NCI-H1694 treated with DMSO at 0.1 percent for 48 hours (cell line): ENCODE results near the gene BRS3.
"Not testable (repeated sequence)": the region's sequence is repeated elsewhere in the genome, so short reads cannot be mapped to it uniquely, and the experiment has no call there.

ENCODE experiments used
- DNase-seq: peaks from one replicate; lab custom pipeline; 2025; lab: John Stamatoyannopoulos, UW

The BRS3 gene

DNA sequence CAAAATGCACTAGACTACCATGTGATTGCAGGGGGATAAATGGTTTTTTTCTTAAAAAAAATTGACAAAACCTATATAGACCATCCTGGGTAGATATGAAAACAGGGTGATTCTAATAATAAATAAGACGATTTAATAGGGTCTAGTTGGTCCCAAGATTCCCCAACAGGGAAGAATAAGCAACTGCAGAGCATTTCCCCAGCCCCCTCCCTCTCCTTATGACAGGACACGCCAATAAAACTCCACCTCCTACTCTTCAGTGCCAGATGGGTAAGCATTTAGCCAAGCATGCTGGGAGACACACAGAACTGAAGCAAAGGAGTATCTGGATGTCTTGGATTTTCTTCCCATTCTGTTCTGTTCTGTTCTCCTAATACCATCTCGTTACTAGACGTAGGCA lies at the start of gene BRS3:
BRS3 (plus strand) TSS at position 301 of the 400 bp plus-strand sequence. CDS start 168 bp downstream, outside the sequence.
- peak; percentile 6 for DNase-seq

DNA sequence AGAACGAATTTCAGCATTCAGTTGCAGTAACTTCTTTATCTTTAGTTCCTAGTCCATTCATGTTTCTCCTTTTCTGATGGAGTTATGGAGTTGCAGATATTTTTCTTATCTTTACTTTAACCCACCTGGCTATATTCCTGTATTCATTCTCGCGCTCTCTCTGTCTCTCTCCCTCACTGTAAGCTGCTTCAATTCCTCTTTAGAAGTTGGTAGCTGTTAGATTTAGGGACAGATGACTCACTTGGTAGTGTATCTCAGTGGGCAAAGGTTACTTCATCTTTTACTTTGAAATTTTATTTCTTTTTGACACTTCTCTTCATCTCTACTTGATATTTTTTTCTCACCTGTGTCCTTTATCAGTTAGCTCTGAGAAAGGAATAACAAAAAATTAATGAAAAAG lies 49.6 kb upstream of the BRS3 start:
- no peak for DNase-seq

DNA sequence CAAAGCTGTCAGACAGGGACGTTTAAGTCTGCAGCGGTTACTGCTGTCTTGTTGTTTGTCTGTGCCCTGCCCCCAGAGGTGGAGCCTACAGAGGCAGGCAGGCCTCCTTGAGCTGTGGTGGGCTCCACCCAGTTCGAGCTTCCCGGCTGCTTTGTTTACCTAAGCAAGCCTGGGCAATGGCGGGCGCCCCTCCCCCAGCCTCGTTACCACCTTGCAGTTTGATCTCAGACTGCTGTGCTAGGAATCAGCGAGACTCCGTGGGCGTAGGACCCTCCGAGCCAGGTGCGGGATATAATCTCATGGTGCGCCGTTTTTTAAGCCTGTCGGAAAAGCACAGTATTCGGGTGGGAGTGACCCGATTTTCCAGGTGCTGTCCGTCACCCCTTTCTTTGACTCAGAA lies 42.1 kb upstream of the BRS3 start:
- not testable (repeated sequence) for DNase-seq

DNA sequence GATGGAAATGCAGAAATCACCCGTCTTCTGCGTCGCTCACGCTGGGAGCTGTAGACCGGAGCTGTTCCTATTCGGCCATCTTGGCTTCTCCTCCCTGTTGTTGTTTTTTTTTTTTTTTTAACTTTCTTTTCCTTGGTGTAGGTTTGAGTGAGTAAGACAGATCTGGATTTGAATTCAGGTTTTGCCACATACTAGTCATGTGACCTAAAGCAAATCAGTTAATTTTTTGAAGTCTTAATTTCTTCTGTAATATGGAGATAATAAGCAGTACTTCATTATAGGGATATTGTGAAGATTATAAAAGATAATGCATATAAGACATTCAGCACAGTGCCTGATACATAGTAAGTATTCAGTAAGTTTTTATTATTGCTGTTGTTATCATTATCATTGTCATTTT lies 41.5 kb upstream of the BRS3 start:
- no peak for DNase-seq

DNA sequence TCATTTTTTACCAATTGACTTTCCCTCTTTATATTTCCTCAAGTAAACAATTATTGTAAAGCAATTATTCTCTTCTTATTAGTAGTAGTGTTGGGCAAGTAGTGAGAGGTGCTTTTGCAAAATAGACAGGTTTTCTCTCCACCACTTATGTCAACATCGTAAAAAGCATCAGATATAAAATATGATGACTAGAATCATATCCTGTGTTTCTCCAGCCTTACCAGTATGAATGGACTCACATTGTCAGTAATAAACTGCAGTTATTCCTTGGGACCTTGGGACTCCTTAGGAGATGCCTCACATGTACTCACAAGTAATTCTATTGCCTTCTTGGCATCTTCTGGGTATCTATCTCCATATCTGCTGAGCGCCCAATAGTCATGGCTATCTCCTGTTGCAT lies 40.4 kb upstream of the BRS3 start:
- no peak for DNase-seq

DNA sequence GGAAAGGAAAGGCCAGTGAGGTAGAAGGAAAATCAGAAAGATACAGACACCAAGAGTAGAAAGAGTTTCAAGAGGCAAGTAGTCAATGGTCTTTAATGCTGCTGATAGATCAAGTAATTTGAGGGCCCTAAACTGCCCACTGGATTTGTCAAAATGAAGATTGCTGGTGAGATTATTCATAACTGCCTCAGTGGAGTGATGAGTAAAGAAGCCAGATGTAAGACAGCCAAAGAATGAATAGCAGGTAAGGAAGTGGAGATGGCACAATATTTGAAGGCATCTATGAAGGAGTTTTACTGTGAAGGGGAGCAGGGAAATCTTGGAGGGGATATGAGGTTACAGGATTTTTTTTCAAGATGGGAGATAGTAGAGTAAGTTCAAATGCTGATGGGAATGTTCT lies 39.8 kb upstream of the BRS3 start:
- no peak for DNase-seq

DNA sequence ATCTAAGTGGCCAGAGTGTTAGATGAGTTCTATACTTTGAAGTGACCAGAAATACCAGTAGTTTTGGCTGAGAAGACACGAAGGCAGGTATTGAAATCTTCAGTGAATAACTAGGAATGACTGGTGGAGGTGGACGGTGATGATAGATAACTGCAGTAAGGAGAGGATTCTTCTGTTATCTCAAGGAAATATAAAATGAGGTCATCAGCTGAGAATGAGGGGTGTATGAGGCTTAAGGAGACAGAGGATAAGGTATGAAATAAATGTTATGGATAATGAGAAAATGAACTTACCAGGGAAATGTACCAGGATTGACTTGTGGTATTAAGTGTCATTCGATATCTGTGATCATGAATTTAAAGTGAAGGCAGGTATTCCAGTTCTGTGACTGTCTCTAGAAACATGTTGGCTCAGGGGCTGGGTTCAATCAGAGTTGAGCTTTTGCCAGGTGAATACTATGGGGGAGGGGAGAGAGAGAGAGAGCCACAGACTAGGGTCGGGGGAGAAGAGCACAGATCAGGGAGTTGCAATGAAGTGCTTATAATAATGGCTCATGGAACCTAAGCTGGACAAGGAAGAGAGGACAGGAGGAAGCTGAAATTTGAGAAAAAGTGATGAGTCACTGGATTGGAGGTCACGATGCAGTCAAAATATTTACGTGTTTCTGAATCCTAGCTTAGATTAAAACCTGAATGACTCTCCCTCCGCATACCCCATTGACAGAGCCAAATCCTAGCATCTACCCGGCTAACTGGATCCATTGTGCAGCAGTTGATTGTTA lies 37.5 kb upstream of the BRS3 start:
- no peak for DNase-seq

DNA sequence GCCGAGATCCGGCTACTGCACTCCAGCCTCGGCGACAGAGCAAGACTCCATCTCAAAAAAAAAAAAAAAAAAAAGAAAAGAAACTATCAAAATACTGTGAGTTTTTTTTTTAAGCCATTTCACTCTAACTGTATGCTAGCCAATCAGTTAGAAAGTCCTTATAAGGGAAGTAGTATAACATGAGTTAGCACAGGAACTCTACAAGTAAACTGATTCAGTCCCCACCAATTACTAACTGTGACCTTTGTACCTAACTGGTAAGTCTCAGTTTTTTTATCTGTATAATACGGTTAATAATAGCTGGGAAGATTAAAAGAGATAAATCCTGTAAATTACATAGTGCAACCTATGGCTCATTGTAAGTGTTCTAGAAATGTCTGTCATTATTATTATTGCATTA lies 35.1 kb upstream of the BRS3 start:
- no peak for DNase-seq

DNA sequence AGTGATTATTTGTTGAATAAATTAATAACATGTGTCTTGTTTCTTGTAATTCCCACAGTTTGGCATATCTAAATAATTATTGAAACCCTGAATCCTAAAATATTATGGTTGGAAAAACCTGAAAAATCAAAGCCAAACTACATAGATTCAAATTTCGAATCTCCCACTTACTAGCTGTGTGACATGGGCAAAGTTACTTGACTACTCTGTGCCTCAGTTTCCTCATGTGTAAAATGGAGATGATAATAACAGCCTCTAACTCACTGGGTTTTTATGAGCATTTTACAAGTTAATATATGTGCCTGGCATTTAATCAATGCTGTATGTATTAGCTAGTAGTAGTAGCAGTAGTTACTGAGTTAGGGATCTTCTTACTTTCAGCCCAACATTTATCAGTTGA lies 34.6 kb upstream of the BRS3 start:
- no peak for DNase-seq

DNA sequence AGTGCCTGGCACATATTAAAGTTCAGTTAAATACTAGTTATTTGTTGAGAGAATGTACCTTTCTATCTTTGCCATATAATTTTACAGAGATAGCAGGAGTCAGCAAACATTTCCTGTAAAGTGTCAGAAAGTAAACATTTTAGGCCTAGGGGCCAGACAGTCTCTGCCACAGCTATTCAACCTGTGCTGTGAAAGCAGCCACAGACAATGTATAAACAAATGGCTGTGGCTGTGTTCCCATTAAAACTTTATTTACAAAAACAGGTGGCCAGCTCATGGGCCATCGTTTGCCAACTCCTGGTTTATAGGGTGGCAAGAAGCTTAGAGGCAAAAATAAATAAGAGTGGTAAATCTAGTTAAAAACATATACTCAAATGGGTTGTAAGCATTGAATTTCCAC lies 34.0 kb upstream of the BRS3 start:
- DNase-seq: no peak

DNA sequence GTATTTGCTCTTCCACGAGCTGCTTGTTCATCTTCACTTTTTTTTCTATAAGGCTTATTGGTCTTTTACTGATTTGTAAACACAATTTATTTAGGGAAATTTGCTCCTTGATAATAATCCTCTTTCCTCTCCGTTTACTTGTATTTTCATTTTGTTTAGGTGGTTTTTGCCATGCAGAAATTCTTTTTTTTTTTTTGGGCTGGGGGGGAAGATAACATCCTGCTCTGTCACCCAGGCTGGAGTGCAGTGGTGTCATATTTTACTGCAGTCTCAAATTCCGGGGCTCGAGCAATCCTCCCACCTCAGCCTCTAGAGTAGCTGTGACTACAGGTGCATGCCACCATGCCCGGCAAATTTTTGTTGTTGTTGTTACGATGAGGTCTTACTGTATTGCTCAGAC lies 31.6 kb upstream of the BRS3 start:
- DNase-seq: no peak

DNA sequence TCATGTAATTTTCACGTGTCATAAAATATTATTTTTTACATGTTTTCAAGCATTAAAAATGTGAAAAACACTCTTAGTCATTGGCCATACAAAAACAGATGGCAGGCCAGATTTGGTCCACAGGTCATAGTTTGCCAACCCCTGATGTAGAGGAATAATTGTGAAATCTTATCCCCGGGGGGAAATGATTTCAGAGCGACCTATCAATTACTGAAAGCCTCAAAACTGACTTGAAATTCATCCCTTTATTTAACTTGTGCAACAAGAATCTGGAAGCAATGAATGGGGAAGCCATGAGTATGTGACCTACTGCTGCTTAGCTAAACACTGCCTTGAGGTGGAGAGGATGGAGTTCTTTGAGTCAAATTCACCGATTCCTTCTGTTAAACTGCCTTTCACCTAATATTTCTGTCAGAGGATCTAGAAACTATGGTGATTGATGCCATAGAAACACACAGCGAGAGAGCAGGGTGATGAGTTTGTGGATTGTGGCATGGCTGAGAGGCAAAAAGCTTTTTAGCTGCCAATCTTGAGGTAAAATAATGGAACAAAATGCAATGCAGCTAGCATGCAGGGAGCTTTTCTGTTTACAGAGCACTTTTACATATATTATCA lies 30.3 kb upstream of the BRS3 start:
- peak; percentile 34 for DNase-seq

DNA sequence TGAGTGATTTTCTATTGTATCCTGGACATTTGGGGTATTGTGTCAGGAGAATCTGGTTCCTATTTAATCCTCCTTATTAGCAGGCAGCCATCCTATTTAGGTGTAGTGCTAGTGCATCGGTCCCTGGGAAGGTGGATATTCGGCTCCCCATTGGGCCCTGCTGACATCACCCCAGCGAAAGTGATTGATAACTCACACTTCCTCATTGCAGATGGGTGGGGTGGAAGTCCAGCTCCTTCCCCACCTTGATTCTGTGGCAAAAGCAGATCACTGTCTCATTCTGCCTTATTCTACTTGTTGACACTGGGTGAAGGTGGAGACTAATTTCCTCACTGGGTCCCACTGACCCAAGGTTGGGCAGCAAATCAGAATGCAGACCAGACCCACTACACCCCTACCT lies 23.2 kb upstream of the BRS3 start:
- no peak for DNase-seq

DNA sequence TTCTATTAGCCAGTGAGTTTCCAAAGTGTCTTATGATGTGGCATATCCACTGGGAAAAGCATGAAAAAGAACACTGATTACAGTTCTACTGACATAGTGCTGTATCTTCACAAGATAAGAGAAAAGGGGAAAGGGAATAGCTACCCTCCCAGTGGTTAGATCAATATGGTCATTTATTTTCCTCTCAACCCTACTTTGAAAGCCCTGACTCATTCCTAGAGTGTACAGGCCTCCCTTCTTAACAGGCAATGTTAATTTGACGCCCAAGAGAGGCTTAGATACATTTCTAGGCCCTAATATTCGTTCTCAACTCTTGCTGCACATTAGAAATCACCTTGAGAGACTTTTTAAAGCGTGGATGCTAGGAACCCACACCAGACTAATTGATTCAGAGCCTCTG lies 20.4 kb upstream of the BRS3 start:
- DNase-seq: no peak

DNA sequence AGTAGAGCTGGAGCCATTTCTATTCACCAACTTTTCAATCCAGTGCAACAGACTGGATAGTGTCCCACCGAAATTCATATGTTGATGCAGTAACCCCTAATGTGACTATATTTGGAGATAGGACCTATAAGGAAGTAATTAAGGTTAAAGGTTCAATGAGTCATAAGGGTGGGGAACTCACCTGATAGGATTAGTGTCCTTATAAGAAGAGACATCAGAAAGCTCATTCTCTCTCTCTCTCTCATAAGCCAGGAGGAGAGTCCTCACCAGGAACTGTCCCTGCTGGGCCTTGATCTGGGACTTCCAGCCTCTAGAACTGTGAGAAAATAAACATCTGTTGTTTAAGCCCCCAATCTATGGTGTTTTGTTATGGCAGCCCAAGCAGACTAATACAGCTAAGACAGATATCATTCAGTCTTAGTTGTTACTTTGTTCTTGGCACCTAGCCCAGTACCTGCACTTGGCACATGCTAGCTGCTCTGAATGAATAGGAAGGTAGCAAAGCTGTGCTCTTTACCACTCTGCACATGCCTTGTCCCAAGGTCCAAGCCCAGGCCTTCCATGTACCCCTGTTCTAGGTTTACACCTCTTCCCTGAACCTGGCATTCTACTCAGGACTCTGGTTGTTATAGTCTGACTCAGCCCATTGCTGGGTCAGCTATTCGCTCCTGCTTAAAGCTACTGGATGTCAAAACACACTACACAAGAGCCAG lies 19.2 kb upstream of the BRS3 start:
- DNase-seq: no peak

DNA sequence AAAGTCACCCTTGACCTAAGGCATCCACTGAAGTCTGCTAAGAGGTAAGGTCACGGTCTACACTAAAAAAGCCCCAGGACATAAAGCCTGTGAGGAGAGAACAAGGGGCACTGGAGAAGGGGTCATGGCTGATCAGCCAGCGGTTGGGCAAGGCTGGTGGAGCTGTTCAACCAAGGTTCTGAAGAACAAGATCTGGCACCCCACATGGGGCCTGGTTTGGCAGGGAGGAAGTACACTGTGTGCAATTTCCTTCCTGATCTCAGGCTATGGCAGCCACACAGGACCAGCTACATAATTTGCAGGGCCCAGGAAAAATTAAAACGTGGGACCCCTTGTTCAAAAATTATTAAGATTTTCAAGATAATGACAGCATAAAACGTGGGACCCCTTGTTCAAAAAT lies 14.1 kb upstream of the BRS3 start:
- DNase-seq: no peak

DNA sequence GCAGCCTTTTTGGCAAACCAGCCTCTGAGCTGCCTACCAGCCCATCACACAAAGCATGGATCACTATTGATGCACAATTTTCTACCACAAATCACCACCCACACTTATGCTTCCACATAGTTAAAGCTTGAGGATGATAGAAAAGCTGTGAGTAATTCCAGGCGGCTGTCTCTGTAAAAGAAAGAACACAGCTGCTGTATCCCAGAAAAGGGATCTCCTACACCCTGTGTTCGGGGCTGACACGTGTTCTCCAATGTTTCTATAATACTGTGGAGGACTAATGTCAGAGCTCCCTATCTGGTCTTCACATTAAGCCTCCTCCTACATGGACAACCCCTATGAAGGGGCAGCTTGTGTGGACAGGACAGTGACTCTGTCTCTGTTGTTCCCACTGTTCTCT lies 12.5 kb upstream of the BRS3 start:
- no peak for DNase-seq

DNA sequence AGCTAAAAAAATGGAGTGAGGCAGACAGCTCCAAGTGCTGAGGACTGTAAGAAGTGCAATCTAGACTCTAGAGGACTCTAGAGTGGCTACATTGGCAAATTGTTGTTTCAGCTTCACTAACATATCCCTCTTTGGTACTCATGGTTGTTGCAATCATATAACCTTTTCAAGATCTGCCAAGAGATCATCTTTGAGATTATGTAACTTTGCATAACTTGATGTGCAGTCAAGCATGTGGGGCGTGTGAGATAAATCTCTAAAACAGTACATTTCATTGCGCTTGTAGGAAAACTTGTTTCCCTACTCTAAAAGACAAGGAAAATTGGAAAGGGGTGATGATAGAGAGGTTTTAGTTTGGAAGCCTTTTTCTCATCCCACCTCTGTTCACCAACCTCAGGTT lies 11.2 kb upstream of the BRS3 start:
- DNase-seq: no peak

DNA sequence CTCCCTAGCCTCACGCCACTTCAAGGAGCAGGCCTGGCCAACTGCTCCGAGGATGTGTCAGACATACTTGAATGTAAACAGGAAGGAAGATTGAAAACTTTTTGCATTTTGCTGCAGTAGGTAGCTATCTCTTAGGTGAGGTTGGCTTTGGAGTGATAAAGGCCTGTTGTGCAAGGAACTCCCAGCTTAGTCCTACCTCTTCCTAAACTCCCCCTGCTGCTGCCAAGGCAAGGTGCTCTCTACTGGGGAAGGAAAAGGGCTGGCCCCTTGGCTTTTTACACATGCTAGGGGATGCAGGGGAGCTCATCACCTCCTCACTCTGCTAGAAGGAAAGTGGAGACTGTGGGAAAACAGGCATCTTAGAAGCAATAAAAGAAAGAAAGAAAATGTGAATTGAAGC lies 10.7 kb upstream of the BRS3 start:
- DNase-seq: no peak

DNA sequence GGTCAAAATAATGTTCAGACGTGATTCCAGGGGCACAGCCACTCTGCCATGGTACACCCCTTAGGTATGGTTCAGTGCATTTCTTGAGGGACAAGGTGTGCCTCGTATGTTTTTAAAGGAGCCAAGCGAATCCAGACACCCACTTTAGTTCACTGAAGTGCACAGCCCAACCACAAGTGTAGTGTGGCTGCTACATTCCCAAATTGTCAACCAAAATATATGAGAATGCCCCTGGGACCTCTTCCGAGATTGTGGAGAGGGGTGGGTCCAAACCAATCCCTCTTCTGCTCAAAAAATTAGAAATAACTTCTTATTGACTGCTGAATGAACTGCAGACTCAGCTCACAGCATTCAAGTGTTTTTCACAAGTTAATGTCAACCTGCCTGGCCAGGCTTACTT lies 7.4 kb upstream of the BRS3 start:
- no peak for DNase-seq

DNA sequence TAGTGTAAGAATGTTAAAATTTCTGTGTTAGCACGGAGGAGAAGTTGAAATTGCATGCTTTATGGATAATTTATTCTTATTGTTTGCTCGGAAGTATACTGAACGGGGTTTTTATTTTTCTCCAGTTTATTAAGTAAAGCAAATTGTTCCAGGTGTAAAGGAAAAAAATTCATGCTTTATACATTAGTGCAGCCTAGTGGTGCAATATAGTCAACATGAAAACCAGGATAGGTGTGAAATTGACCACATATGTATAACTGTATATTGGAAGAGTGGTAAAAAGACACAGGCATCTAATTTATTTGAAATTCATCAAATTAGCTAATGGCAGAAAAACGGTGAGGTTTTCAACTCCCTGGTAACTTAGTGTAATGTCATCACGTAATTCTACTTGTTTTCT lies 959 bp downstream of the BRS3 start:
- peak; percentile 23 for DNase-seq

DNA sequence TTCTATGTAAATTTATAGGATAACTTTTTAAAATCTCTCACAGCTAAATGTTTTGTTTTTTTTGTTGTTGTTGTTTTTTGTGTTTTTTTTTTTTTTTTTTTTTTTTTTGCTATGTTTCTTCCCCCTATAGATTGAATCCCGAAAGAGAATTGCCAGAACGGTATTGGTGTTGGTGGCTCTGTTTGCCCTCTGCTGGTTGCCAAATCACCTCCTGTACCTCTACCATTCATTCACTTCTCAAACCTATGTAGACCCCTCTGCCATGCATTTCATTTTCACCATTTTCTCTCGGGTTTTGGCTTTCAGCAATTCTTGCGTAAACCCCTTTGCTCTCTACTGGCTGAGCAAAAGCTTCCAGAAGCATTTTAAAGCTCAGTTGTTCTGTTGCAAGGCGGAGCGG lies 4.1 kb downstream of the BRS3 start:
- no peak for DNase-seq

DNA sequence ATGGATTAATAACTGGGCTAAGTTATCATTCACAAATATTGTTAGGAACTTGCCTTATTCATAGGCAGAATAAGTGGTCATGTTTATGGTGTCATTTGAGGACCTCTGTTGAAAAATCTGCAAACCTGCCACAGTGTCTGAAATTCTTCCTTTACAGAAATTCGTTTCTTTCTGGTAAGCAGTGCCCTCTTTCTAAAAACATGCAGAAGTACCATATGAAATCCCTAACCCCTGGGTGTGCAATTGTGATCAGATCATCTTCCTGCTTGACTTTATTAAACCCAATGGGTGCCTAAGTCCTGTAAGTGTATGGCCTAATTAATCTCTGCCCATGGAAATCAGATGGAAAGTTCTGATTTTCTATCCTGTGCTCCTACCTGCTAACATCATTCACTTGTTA lies 5.3 kb downstream of the BRS3 start:
- DNase-seq: no peak
